H1 (cell line): Measurements from ENCODE around the gene HID1. TPM values are rescaled to one million over a fixed set of nuclear protein-coding genes. Genes with fewer than 3 reads are reported as not detected.

Source experiments
- CTCF ChIA-PET: fragments of 300-600 bp; sonication (Branson Sonifier 250); formaldehyde crosslinking; loops from one replicate; lab custom pipeline; 2021; ENCODE audit not compliant: partially characterized antibody; lab: Charles Lee
- POLR2A ChIA-PET: fragments of 300-600 bp; sonication (Branson Sonifier 250); formaldehyde crosslinking; loops from one replicate; lab custom pipeline; 2021; ENCODE audit warnings: inconsistent platforms; ENCODE audit not compliant: partially characterized antibody; lab: Charles Lee
- DNase-seq, 2 experiments: peaks; one replicate each; pipeline versions ENCODE4 v3.0.0 to v3.0.0-alpha.2; 2010 to 2022; ENCODE audit warnings: low spot score in 2 of 2, low read depth in 1 of 2, mixed read lengths in 1 of 2
- FAIRE-seq: peaks from 2 replicates; lab custom pipeline; 2011; peaks lifted over from hg19 to GRCh38; lab: Jason Lieb, UNC
- H2AFZ ChIP-seq: 2 replicates; pipeline ENCODE4 v1.8.1; 2012; ENCODE audit warnings: low read length, inconsistent platforms
- H2AK5ac ChIP-seq: 2 replicates; pipeline ENCODE4 v1.6.1; 2013; ENCODE audit warnings: low read depth, low read length
- H2BK120ac ChIP-seq: replicated peaks from 2 replicates; pipeline ENCODE3; 2013; ENCODE audit warnings: low read depth, low read length, inconsistent platforms
- H2BK12ac ChIP-seq: 2 replicates; pipeline ENCODE4 v1.6.1; 2013; ENCODE audit warnings: low read depth, low read length
- H2BK15ac ChIP-seq: 2 replicates; pipeline ENCODE4 v1.6.1; 2013; ENCODE audit warnings: low read length
- H2BK20ac ChIP-seq: 2 replicates; pipeline ENCODE4 v1.6.1; 2013; ENCODE audit warnings: low read length
- H2BK5ac ChIP-seq: 2 replicates; pipeline ENCODE4 v1.6.1; 2013; ENCODE audit warnings: low read depth, low read length
- H3K14ac ChIP-seq: 2 replicates; pipeline ENCODE4 v1.6.1; 2013; ENCODE audit warnings: inconsistent platforms; ENCODE audit not compliant: insufficient read length
- H3K18ac ChIP-seq: 2 replicates; pipeline ENCODE4 v1.6.1; 2013; ENCODE audit warnings: low read length; ENCODE audit errors: extremely low read depth
- H3K23ac ChIP-seq: 2 replicates; pipeline ENCODE4 v1.6.1; 2013; ENCODE audit warnings: inconsistent platforms; ENCODE audit not compliant: insufficient read length
- H3K23me2 ChIP-seq: 2 replicates; pipeline ENCODE4 v1.6.1; 2013; ENCODE audit warnings: low read depth, low read length
- H3K27ac ChIP-seq: 2 replicates; pipeline ENCODE4 v1.6.1; 2011; ENCODE audit warnings: low read depth, low read length, inconsistent platforms
- H3K27me3 ChIP-seq, 4 experiments: replicated peaks in 1 of 4; 1 replicate in 1 of 4; 2 replicates in 3 of 4; pipeline versions ENCODE4 v1.6.1 to v1.8.1; 2011 to 2013; ENCODE audit warnings: low read length in 3 of 4, mild to moderate bottlenecking in 3 of 4, inconsistent platforms in 2 of 4, mixed read lengths in 2 of 4, moderate library complexity in 1 of 4; ENCODE audit not compliant: control insufficient read depth in 3 of 4, insufficient read depth in 3 of 4; ENCODE audit errors: extremely low read depth in 1 of 4
- H3K36me3 ChIP-seq, 4 experiments: 2 replicates each; pipeline versions ENCODE4 v1.6.1 to v1.8.1; 2011 to 2013; ENCODE audit warnings: mild to moderate bottlenecking in 4 of 4, low read length in 3 of 4, moderate library complexity in 2 of 4, control low read depth in 1 of 4, inconsistent platforms in 1 of 4; ENCODE audit not compliant: insufficient read depth in 4 of 4, control insufficient read depth in 2 of 4
- H3K4ac ChIP-seq: replicated peaks from 2 replicates; pipeline ENCODE3; 2013; ENCODE audit warnings: low read length, low read depth, mixed read lengths, inconsistent platforms; ENCODE audit not compliant: insufficient read length
- H3K4me1 ChIP-seq, 4 experiments: replicated peaks in 1 of 4; 1 replicate in 1 of 4; 2 replicates in 3 of 4; pipeline versions ENCODE4 v1.6.1 to v1.8.1; 2011 to 2013; ENCODE audit warnings: low read length in 3 of 4, inconsistent platforms in 2 of 4, mixed read lengths in 1 of 4; ENCODE audit not compliant: insufficient read depth in 4 of 4, control insufficient read depth in 3 of 4
- H3K4me2 ChIP-seq, 2 experiments: 2 replicates each; pipeline versions ENCODE4 v1.6.1 to v1.8.1; 2011 to 2013; ENCODE audit warnings: low read depth in 2 of 2, low read length in 2 of 2, control low read depth in 1 of 2, inconsistent platforms in 1 of 2, mild to moderate bottlenecking in 1 of 2; ENCODE audit not compliant: insufficient read depth in 1 of 2
- H3K4me3 ChIP-seq, 4 experiments: fragments of 200-600, 300-600 bp in 1 of 4; sonication (generic), shearing (Covaris generic), sonication (Bioruptor Twin) in 1 of 4; 2 replicates each; pipeline versions ENCODE4 v1.5.1 to v1.8.1; 2011 to 2016; ENCODE audit warnings: low read length in 4 of 4, low read depth in 3 of 4, control low read depth in 2 of 4, inconsistent platforms in 2 of 4, mild to moderate bottlenecking in 2 of 4, mixed read lengths in 1 of 4, moderate library complexity in 1 of 4; ENCODE audit not compliant: insufficient read depth in 2 of 4; ENCODE audit errors: extremely low read depth in 1 of 4
- H3K56ac ChIP-seq: replicated peaks from 2 replicates; pipeline ENCODE3; 2013; ENCODE audit warnings: low read depth, mild to moderate bottlenecking, mixed read lengths, low read length, inconsistent platforms; ENCODE audit not compliant: insufficient read length
- H3K79me1 ChIP-seq: 2 replicates; pipeline ENCODE4 v1.6.1; 2013; ENCODE audit warnings: low read depth, low read length, control low read depth
- H3K79me2 ChIP-seq, 2 experiments: 2 replicates each; pipeline versions ENCODE4 v1.6.1 to v1.8.1; 2012 to 2013; ENCODE audit warnings: low read length in 2 of 2, mild to moderate bottlenecking in 2 of 2, inconsistent platforms in 1 of 2; ENCODE audit not compliant: insufficient read depth in 2 of 2, control insufficient read depth in 1 of 2
- H3K9ac ChIP-seq, 4 experiments: replicated peaks in 1 of 4; 1 replicate in 1 of 4; 2 replicates in 3 of 4; pipeline versions ENCODE4 v1.6.1 to v1.8.1; 2011 to 2013; ENCODE audit warnings: low read depth in 3 of 4, low read length in 3 of 4, control low read depth in 2 of 4, mild to moderate bottlenecking in 2 of 4, moderate library complexity in 2 of 4, inconsistent platforms in 1 of 4; ENCODE audit errors: extremely low read depth in 1 of 4
- H3K9me3 ChIP-seq, 2 experiments: 2 replicates each; pipeline versions ENCODE4 v1.6.1 to v1.8.1; 2012 to 2013; ENCODE audit warnings: mild to moderate bottlenecking in 2 of 2, moderate library complexity in 2 of 2, control low read depth in 1 of 2, inconsistent platforms in 1 of 2, low read depth in 1 of 2, low read length in 1 of 2, mixed read lengths in 1 of 2; ENCODE audit not compliant: insufficient read depth in 2 of 2
- H4K20me1 ChIP-seq, 2 experiments: replicated peaks in 1 of 2; 2 replicates each; pipeline versions ENCODE3 to v1.8.1; 2011 to 2013; ENCODE audit warnings: inconsistent platforms in 2 of 2, low read length in 2 of 2, mild to moderate bottlenecking in 1 of 2; ENCODE audit not compliant: insufficient read depth in 2 of 2, control insufficient read depth in 1 of 2
- H4K5ac ChIP-seq: 2 replicates; pipeline ENCODE4 v1.6.1; 2013; ENCODE audit warnings: low read length, low read depth, mixed read lengths, inconsistent platforms; ENCODE audit not compliant: insufficient read length
- H4K8ac ChIP-seq: 2 replicates; pipeline ENCODE4 v1.8.0; 2013; ENCODE audit warnings: mild to moderate bottlenecking, moderate library complexity, low read length, inconsistent platforms; ENCODE audit not compliant: insufficient read depth; ENCODE audit errors: extremely low read depth
- H4K91ac ChIP-seq: replicated peaks from 2 replicates; pipeline ENCODE3; 2013; ENCODE audit warnings: low read length, mixed read lengths, inconsistent platforms; ENCODE audit not compliant: insufficient read length
- BACH1 ChIP-seq: IDR thresholded peaks from 2 replicates; pipeline ENCODE4 v1.6.1; 2012; ENCODE audit warnings: low read length, improper control_type of control experiment
- BRCA1 ChIP-seq: IDR thresholded peaks from 2 replicates; pipeline ENCODE4 v1.6.1; 2012; ENCODE audit warnings: low read depth, low read length, improper control_type of control experiment
- EZH2 ChIP-seq: fragments of 200-600 bp; sonication (generic); IDR thresholded peaks from 2 replicates; pipeline ENCODE4 v1.7.1; 2012; ENCODE audit warnings: low read depth, mild to moderate bottlenecking, moderate library complexity, low read length, inconsistent platforms; ENCODE audit not compliant: severe bottlenecking
- FOSL1 ChIP-seq: IDR thresholded peaks from 2 replicates; pipeline ENCODE4 v1.6.1; 2011; ENCODE audit warnings: mild to moderate bottlenecking, low read depth, low read length, moderate library complexity; ENCODE audit not compliant: insufficient read depth
- HDAC2 ChIP-seq, 2 experiments: fragments of 300-600 bp in 1 of 2; sonication (generic) in 1 of 2; IDR thresholded peaks; 2 replicates each; pipeline ENCODE4 v1.6.1; 2011 to 2012; ENCODE audit warnings: low read depth in 2 of 2, low read length in 2 of 2, mild to moderate bottlenecking in 2 of 2, moderate library complexity in 2 of 2, borderline replicate concordance in 1 of 2, inconsistent platforms in 1 of 2
- KDM5A ChIP-seq: fragments of 200-600 bp; IDR thresholded peaks from 2 replicates; pipeline ENCODE4 v1.7.1; 2012; ENCODE audit warnings: mild to moderate bottlenecking, low read length, inconsistent platforms, mixed read lengths
- NRF1 ChIP-seq: IDR thresholded peaks from 2 replicates; pipeline ENCODE4 v1.6.1; 2011; ENCODE audit warnings: mild to moderate bottlenecking, low read depth, low read length, improper control_type of control experiment
- POU5F1 ChIP-seq: IDR thresholded peaks from 2 replicates; pipeline ENCODE4 v1.6.1; 2011; ENCODE audit warnings: low read depth, mild to moderate bottlenecking, low read length, moderate library complexity
- RAD21 ChIP-seq, 2 experiments: IDR thresholded peaks in 1 of 2; conservative IDR thresholded peaks in 1 of 2; 2 replicates each; pipeline ENCODE4 v1.6.1; 2011; ENCODE audit warnings: low read depth in 2 of 2, low read length in 2 of 2, improper control_type of control experiment in 1 of 2, inconsistent platforms in 1 of 2, mild to moderate bottlenecking in 1 of 2, moderate library complexity in 1 of 2
- RXRA ChIP-seq: IDR thresholded peaks from 2 replicates; pipeline ENCODE4 v1.6.1; 2011; ENCODE audit warnings: low read depth, mild to moderate bottlenecking, low read length, moderate library complexity; ENCODE audit not compliant: insufficient read depth
- SIRT6 ChIP-seq: IDR thresholded peaks from one replicate; pipeline ENCODE4 v1.7.1; 2012; ENCODE audit warnings: low read length, inconsistent platforms
- SIX5 ChIP-seq: IDR thresholded peaks from 2 replicates; pipeline ENCODE4 v1.6.1; 2011; ENCODE audit warnings: mild to moderate bottlenecking, low read depth, low read length
- TAF7 ChIP-seq: optimal IDR thresholded peaks from 2 replicates; pipeline ENCODE3; 2011; ENCODE audit warnings: low read depth, mild to moderate bottlenecking, inconsistent platforms, low read length, moderate library complexity, borderline replicate concordance
- WGBS, 2 experiments: shearing (Covaris generic) in 1 of 2; methylation state at CpG; one replicate each; pipeline versions ENCODE4 v1.1.6 to v1.1.7; 2013 to 2015; ENCODE audit warnings: low lambda C conversion rate in 2 of 2, mixed read lengths in 2 of 2, inconsistent platforms in 1 of 2, low coverage in 1 of 2, missing lambda C conversion rate in 1 of 2; ENCODE audit not compliant: insufficient replicate concordance in 2 of 2, insufficient coverage in 1 of 2, insufficient read length in 1 of 2; ENCODE audit errors: extremely low coverage in 1 of 2, missing lambda C conversion rate in 1 of 2; 5-methylcytosine and 5-hydroxymethylcytosine counted together
- polyA plus RNA-seq, 7 experiments: library from polyadenylated mRNA; depleted of rRNA in 3 of 7; stranded (reverse) in 5 of 7; unstranded in 2 of 7; fragments of >200 nt in 5 of 7; fragments of 200-250 nt in 2 of 7; gene quantifications; 1 replicate in 5 of 7; 2 replicates in 1 of 7; 4 replicates in 1 of 7; pipeline versions ENCODE4 v1.2.1 to v1.2.3, GENCODE V29; 2011 to 2013; ENCODE audit warnings: missing spikeins in 2 of 7, mixed read lengths in 2 of 7
- total RNA-seq: library from RNA; stranded (reverse); fragmentation: NEBNext Ultra II Directional; extraction: Animal tissue kit (Norgen Biotek cat#: 25700); gene quantifications from 2 replicates; pipeline ENCODE4 v1.2.1, GENCODE V29; 2021

Gene HID1
- total and polyA plus RNA-seq, 2 of the 8 experiments (the other 6 are each of a cell fraction or from before 2014, with no cell fraction given): 15.1 to 25.9 TPM

- H3K27me3 ChIP-seq: no peaks in the 10 kb centered on the region
- no peak overlapping the region for H3K56ac ChIP-seq
- peaks cover 6% of the 10 kb centered on the region; the same call in 1 of the 2 replicates for H3K23me2 ChIP-seq
- H2AK5ac ChIP-seq: no peak overlapping the region
- no peak overlapping the region for H3K4me2 ChIP-seq
- no peak overlapping the region for H3K18ac ChIP-seq
- no peak overlapping the region for H3K4me3 ChIP-seq
- peaks cover 0 to 15% (median 4%) of the 10 kb centered on the region in 4 experiments; a peak in 5 of 7 replicates for H3K4me1 ChIP-seq
- ChIA-PET POLR2A (interaction anchor here (0.7 to 5.8 kb wide), 6 partner anchors 13 to 45 kb away, joined by 3 to 87 read pairs (median 4); partner anchors contain the start of genes ATP5PD, CDR2L and HID1), CTCF (interaction anchor here (1.0 to 20.3 kb wide), 6 partner anchors 14 to 47 kb away, joined by 3 to 345 read pairs (median 8); partner anchors contain the start of gene CDR2L)
- DNase-seq: no peak
- no peak overlapping the region for H3K27ac ChIP-seq
- H4K5ac ChIP-seq: no peak overlapping the region
- no peak overlapping the region for H4K8ac ChIP-seq
- H2BK20ac ChIP-seq: no peak overlapping the region
- no peaks in the 10 kb centered on the region for H3K79me1 ChIP-seq
- H2BK12ac ChIP-seq: no peak overlapping the region
- no peak overlapping the region for H2AFZ ChIP-seq
- no peak overlapping the region for H2BK120ac ChIP-seq
- no peak overlapping the region for H3K14ac ChIP-seq
- H3K9ac ChIP-seq: no peak overlapping the region
- no peaks in the 10 kb centered on the region; a peak in 1 of 8 replicates for H3K36me3 ChIP-seq
- no peak overlapping the region for H3K23ac ChIP-seq
- H3K9me3 ChIP-seq: no peaks in the 10 kb centered on the region
- H4K20me1 ChIP-seq: peaks cover 0 to 2% of the 10 kb centered on the region in 2 experiments
- WGBS, 2 experiments: 86% methylated on average over 2 of the region's 2 CpGs; no CpG with 5 or more reads in 1 of the 2 experiments
- H3K4ac ChIP-seq: no peak overlapping the region
- no peak overlapping the region for H2BK15ac ChIP-seq
- no peak for FAIRE-seq
- no peak overlapping the region for H4K91ac ChIP-seq
- H2BK5ac ChIP-seq: no peak overlapping the region
- H3K79me2 ChIP-seq: peaks cover 0 to 8% of the 10 kb centered on the region in 2 experiments; a peak in 2 of 4 replicates
- TF ChIP-seq RAD21 (IDR thresholded peaks at IDR 0.05 in 1 of 2, conservative IDR thresholded peaks at IDR 0.05 in 1 of 2; ENCODE audit: low read depth in 2 of 2, low read length in 2 of 2) (no peak), BRCA1 (no peak), SIRT6 (no peak), POU5F1 (no peak), HDAC2 (IDR thresholded peaks at IDR 0.05; ENCODE audit: borderline replicate concordance in 1 of 2, low read depth in 2 of 2, low read length in 2 of 2) (no peak), TAF7 (no peak), BACH1 (no peak), FOSL1 (no peak), NRF1 (no peak), KDM5A (no peak), RXRA (no peak), SIX5 (no peak), EZH2 (no peak)
These were observed 36.7 kb upstream of the HID1 start for GRCh38 chr17:75009139-75009724.
